Renal pelvis (tissue), 4 donors: ENCODE data around the gene FAM24B. TPM values are rescaled to one million over a fixed set of nuclear protein-coding genes. Genes with fewer than 3 reads are reported as not detected.

Experiments used
- DNase-seq: peaks from one replicate; pipeline ENCODE4 v3.0.0-alpha.2; 2013
- polyA plus RNA-seq, 3 donors: library from polyadenylated mRNA; unstranded; fragments of 120-200 nt; gene quantifications; one replicate each; pipeline ENCODE4 v1.2.1, GENCODE V29; 2013; ENCODE audit not compliant: insufficient read length in 3 of 3

FAM24B gene
- polyA plus RNA-seq, 3 donors: 4.5 to 6.1 (median 5.8) TPM

GRCh38 chr10:122830273-122830964, 49.0 kb downstream of the FAM24B start:
- DNase-seq: no peak

GRCh38 chr10:122829454-122829853, 49.9 kb downstream of the FAM24B start:
- no peak for DNase-seq

GRCh38 chr10:122828716-122829255, 50.6 kb downstream of the FAM24B start:
- DNase-seq: no peak

- DNase-seq: no peak
Observed at GRCh38 chr10:122827302-122827701, 52.1 kb downstream of the FAM24B start.

- no peak for DNase-seq
Observed at GRCh38 chr10:122822973-122823690, 56.2 kb downstream of the FAM24B start.

- no peak for DNase-seq
Observed at GRCh38 chr10:122821808-122822207, 57.6 kb downstream of the FAM24B start.

- DNase-seq: no peak
Observed at GRCh38 chr10:122815458-122815857, 63.9 kb downstream of the FAM24B start.

GRCh38 chr10:122814493-122814892, 64.9 kb downstream of the FAM24B start:
- DNase-seq: no peak

GRCh38 chr10:122812751-122813150, 66.6 kb downstream of the FAM24B start:
- no peak for DNase-seq

GRCh38 chr10:122802282-122802681, 77.1 kb downstream of the FAM24B start:
- no peak for DNase-seq

Other genes with a start within 250 kb of the FAM24B start
- gene C10orf120, start 179.7 kb downstream of the FAM24B start, polyA plus RNA-seq: not detected
- gene CUZD1, start 33.7 kb downstream of the FAM24B start, polyA plus RNA-seq: 1 to 10 TPM; 1.7 to 2.2 (median 1.7) TPM
- not detected for gene FAM24A, start 31.0 kb upstream of the FAM24B start, polyA plus RNA-seq
- 10 to 100 TPM; 16.1 to 21.1 (median 20.9) TPM for gene C10orf88, start 74.6 kb upstream of the FAM24B start, polyA plus RNA-seq
- gene PSTK, start 100.8 kb upstream of the FAM24B start, polyA plus RNA-seq: 10 to 100 TPM in 1 of 3 donors, 1 to 10 TPM in 2; 7.6 to 12.3 (median 9.9) TPM
- gene IKZF5, start 129.2 kb upstream of the FAM24B start, polyA plus RNA-seq: 10 to 100 TPM; 16.4 to 24.9 (median 21.1) TPM
- gene ACADSB, start 129.4 kb upstream of the FAM24B start, polyA plus RNA-seq: 10 to 100 TPM; 16.0 to 30.5 (median 28.1) TPM